HG03520 (cell line): ENCODE results near the gene COL18A1.
"Not testable (repeated sequence)": the region's sequence is repeated elsewhere in the genome, so short reads cannot be mapped to it uniquely, and the experiment has no call there.

Experiments
- ATAC-seq: cut with Tn5 transposase; IDR thresholded peaks from one replicate; pipeline ENCODE4 v1.9.1; 2021; ENCODE audit warnings: mild to moderate bottlenecking, moderate library complexity; ENCODE audit not compliant: unreplicated experiment

COL18A1 gene

DNA sequence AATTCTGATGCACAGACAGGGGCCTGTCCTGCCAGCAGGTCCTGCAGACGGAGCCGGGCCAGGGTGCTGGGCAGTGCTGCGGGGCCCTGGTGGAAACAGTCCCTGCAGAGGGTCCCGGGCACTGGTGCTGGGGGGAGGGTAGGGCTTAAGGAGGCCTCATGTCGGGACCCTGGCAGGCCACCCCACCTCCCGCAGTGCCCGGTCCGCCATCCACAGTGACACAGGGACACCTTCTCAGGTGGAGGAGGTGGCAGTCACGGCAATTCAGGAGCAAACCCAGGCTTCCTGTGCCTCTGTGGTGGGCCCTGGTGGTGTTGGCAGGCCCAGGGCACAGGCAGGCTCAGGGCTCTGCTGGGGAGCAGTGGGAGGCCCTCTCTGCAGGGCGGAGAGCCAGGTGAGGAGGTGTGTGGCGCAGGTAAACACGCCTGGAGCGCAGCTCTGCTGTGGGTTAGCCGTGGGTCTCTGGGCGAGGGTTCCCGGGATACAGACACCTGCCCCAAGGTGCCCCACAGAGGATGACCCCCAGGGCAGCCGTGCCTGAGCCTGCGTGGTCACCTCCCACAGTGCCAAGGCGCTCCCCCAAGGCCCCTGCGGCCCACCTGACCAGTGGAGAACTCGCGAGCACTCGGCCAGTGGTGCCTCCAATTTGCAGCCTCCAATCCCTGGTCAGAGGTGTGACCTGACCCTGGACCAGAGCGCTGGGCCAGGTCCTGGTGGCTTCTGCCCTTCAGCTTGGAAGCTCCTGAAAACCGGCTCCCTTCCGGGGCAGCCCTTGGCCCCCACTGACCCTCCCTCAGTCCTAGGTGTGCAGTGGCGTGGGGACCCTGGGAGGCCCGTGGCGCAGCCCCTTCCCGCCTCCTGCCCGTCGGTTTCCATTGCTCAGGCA is 19.2 kb downstream of the COL18A1 start:
- no peak for ATAC-seq

DNA sequence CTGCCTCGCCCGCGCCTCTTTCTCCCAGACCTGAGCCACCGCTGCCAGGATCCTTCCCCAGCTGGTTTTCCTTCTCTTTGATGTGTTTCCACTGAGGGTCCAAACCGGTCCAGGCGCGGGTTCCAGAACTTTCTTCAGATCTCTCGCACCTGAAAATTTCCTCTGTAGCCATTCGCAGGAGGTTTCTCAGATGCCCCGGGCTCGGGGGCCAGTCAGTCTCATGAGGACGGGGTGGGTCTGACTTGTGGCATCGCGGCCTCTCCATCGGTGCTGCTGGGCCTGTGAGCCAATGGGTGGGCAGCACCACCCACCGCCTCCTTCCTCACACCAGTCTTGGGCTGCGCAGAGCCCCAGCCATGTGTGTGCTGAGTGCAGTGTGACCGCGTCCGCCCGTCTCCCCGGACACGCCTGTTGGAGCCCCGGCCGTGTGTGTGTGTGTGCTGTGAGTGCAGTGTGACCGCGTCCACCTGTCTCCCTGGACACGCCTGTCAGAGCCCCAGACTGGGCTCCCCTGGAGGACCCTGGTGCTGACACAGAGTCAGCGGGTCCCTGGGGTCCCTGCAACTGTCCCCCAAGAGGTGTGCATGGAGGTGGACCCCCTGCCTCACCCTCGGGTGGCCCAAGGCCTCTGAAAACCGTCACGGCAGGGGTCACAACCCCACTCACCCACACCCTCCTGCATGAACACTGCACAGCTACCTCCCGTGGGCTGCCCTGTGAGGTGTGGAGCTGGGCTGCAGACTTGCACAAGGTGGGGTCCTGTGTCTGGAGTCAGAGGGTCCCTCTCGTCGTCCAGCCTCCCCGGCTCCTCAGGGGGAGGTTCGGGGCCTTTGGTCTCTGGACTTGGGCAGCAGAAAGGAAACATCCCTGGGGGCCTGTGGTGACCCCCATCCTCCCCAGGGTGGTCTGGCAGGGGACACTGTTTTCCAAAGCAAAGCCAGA is 20.2 kb downstream of the COL18A1 start:
- ATAC-seq: no peak

GRCh38 chr21:45427331-45428271 is 22.6 kb downstream of the COL18A1 start:
- ATAC-seq: no peak

GRCh38 chr21:45428534-45428933 is 23.6 kb downstream of the COL18A1 start:
- ATAC-seq: no peak

DNA sequence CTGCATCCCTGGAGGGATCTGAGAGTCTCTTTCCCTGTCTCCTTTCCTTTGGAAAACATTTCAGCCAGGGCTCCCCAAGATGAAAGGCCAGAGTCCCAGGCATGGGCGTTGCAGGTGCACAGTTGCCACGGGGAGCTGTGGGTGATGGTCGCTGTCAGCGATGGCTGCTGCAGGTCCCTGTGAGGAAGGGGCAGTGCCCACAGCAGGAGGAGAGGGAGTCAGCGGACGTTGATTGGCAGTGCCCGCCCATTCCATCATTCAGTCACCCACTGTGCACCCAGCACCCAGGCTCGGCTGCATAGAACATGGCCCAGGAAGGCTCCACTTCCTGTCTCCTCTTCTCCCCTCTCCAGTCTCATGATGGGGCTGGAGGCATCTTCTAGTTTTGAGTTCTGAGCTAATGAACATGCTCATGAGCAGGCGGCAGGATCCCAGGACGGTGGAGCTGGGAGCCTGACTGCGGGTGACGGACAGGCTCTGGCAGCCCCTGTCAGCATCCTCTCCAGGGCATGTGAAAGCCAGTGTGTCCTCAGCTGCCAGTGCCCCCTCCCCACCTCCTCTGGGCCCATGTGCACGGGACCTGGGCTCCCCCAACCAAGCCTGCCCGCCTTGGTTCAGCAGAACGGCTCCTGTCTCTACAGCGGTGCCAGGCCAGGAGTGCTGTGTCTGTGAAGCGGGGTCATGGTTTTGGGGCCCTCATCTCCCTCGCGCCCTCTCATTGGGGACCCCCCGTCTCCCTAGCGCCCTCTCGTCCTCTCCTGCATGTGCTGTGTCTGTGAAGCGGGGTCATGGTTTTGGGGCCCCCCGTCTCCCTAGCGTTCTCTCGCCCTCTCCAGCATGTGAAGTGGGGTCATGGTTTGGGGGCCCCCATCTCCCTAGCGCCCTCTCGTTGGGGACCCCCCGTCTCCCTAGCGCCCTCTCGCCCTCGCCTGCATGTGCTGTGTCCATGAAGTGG is 24.5 kb downstream of the COL18A1 start:
- ATAC-seq: no peak

- ATAC-seq: no peak
Observed at GRCh38 chr21:45430521-45431501, 25.8 kb downstream of the COL18A1 start.

DNA sequence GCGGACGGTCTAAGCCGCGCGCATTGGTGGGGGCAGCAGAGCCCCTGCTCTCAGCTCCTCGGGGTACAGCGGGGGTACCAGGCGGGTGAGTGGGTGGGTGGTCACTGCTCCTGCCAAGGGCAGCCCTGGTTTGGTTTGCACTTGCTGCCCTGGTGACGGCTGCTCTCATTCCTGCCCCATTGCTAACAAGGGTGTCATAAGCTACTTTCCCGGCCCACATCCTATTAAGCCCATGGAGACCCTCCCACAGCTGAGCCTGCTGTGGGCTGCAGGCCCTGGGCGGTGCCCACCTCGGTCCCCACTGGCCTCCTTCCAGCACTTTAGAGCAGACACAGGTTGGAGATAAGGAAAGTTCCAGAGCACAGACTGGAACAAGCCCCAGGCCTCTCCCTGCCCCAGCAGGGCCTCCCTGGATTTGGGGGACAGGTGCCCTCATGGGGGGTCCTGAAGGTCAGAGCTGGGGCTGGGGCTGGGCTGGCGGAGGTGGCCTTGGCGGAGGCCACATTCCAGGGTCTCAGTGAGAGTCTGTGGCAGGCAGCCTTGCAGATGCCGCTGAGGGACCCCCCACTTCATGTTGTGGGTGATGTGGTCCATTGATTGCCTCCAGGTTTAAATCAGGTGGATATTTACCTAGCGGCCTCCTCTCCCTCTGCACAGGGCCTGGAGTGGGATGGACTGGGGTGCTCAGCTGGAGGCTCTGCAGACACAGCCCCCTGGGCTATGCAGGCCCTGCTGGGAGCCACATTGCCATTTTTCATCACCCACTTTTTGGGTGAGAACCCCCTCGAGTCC is 27.0 kb downstream of the COL18A1 start:
- no peak for ATAC-seq

GRCh38 chr21:45432575-45433255 is 27.8 kb downstream of the COL18A1 start:
- no peak for ATAC-seq

- ATAC-seq: no peak
Observed at GRCh38 chr21:45433301-45433700, 28.3 kb downstream of the COL18A1 start.

- no peak for ATAC-seq
Observed at GRCh38 chr21:45433911-45434644, 29.1 kb downstream of the COL18A1 start.

DNA sequence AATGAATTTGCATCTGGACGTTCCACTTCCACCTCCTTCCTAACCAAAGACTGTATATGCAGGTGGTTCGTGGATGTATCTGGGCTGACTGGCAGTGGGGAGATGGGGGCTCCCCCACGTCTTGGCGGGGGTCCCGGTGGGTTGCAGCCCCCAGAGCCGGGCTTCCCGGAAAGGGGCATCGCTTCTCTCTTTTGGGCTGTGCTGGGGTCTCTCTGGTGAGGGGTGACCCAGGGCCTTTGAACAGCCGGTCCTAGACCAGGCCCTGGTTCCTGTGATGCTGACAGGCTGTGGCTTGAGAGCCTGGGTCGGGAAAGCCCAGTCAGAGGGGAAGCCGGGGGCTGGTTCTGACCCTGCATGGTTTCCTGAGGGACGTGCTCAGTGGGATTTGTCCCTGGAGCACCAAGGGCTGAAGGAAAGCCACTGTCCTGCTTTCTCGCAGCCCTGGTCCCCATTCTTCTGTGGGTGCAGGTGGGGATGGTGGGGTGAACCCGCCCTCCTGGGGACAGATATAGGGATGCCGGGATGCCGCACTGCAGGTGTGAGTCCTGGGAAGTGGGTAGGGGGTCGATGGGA is 29.8 kb downstream of the COL18A1 start:
- ATAC-seq: no peak

DNA sequence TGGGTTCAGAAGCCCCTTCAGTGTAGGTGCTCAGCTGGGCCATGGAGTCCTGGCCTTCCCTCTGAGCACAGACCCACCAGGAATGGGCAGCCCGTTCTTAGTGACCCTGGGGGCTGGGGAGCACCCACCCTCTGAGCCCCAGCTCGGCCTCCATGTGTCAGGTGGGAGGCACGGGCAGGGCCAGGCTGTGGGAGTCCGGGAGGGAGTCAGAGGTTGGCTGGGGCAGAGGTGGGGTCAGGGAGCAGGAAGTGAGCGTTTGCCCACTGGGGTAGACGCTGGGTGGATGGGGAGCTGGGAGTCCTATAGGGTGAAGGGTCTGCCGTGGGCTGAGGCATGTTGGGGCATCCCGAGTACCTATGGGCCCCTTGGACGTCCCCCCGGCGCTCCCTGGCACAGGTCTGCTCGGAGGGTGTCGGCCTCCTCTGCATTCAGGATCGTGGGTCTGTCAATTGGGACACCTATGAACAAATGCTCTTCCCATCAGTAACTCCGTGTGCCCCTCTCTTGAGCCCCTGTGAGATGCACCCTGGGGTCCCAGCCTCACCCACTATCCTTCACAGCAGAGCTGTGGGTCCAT is 30.5 kb downstream of the COL18A1 start:
- ATAC-seq: no peak

DNA sequence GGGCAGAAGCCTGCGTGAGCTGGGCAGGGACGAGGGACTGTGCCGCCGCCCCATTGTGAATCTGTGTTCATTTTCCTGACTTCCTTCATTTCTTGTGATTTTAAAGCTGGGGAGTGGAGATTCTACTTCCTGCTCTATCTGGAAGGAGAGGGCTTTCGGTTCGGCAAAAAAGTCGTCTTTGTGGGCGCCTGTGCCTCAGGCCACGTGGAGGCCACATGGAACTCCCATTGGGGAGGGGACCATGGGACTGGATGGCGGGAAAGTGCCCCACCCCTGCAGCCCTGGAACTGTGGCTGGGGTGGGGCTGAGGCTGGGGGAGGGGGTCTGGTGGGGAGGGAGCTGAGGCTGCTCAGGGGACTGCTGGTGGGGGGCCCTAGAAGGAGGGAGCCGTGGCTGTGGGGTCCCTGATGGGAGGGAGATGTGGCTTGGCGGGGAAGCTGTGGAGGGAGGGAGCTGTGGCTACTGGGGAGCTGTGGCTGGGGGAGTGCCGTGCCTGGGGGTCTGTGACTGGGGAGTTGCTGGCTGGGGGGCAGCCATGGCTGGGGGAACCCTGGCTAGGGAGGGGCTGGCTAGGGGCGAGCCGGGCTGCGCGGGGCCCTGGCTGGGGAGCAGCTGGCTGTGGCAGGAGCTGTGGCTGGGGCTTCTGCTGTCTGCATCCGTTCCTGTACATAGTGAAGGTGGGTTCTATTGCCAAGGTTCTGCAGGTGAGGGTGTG is 31.5 kb downstream of the COL18A1 start:
- no peak for ATAC-seq

DNA sequence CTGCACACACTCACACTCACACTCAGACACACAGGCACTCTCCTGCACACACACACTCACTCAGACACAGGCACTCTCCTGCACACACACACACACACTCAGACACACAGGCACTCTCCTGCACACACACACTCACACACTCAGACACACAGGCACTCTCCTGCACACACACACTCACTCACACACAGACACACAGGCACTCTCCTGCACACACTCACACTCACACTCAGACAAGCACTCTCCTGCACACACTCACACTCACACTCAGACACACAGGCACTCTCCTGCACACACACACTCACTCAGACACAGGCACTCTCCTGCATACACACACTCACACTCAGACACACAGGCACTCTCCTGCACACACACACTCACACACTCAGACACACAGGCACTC is 32.9 kb downstream of the COL18A1 start:
- ATAC-seq: not testable (repeated sequence)
